Esophagus squamous epithelium (tissue), 4 donors: Measurements from ENCODE around the gene RINL.

Experiments
- CTCF ChIP-seq, 6 experiments: fragments of 450-650 bp in 4 of 6; fragments of 200-600 bp in 2 of 6; sonication (generic) in 2 of 6; IDR thresholded peaks; one replicate each; pipeline ENCODE4 v1.5.1; 2016 to 2019; ENCODE audit warnings: antibody characterized with exemption in 6 of 6, mild to moderate bottlenecking in 4 of 6, moderate library complexity in 4 of 6
- POLR2A ChIP-seq, 4 donors: fragments of 450-650 bp; IDR thresholded peaks; one replicate each; pipeline ENCODE4 v1.6.1; 2017; ENCODE audit warnings: antibody characterized with exemption in 4 of 4, mild to moderate bottlenecking in 4 of 4, moderate library complexity in 3 of 4

GRCh38 chr19:38899447-38900201 lies 21.5 kb upstream of the RINL start, which contains the start of the genes NFKBIB and SIRT2:
- TF ChIP-seq CTCF (IDR thresholded peaks at IDR 0.05) (peak in 1 of 6 experiments; percentile 37), POLR2A (IDR thresholded peaks at IDR 0.05) (peak in 3 of 4 donors; percentile 68 to 87 (median 81))
